22Rv1 (cell line): Measurements from ENCODE around the gene CD300LD.

Experiments
- CTCF ChIP-seq: fragments of 450-650 bp; IDR thresholded peaks from 2 replicates; pipeline ENCODE4 v1.5.1; 2017; ENCODE audit warnings: mild to moderate bottlenecking
- ZFX ChIP-seq: fragments of 450-650 bp; IDR thresholded peaks from 2 replicates; pipeline ENCODE4 v1.6.1; 2017; ENCODE audit warnings: antibody characterized with exemption, borderline replicate concordance

- TF ChIP-seq CTCF, result no peak
- no peak for TF ChIP-seq ZFX
These were observed 20.0 kb upstream of the CD300LD start for GRCh38 chr17:74612046-74612445.
